ENCODE data around the gene PLCG2. TPM values are rescaled to one million over a fixed set of nuclear protein-coding genes. Genes with fewer than 3 reads are reported as not detected.

PLCG2 gene
- total RNA-seq, 4 donors from 2014 or later = 30.5 to 243 (median 56.2) TPM

GRCh38 chr16:81814751-81815428 is 35.8 kb downstream of the PLCG2 start:
- no peaks in the 10 kb centered on the region for H3K36me3 ChIP-seq
- TF ChIP-seq POLR2A (IDR thresholded peaks at IDR 0.05) = no peak
- TF ChIP-seq CTCF (IDR thresholded peaks at IDR 0.05) = no peak
- peak overlapping the region in 3 of 4 donors; percentile 25 to 83 (median 57) for H3K27ac ChIP-seq
- no peaks in the 10 kb centered on the region for H3K27me3 ChIP-seq
- H3K9me3 ChIP-seq = no peaks in the 10 kb centered on the region
- no peak overlapping the region for H3K4me3 ChIP-seq
- peaks cover 0 to 28% (median 3%) of the 10 kb centered on the region in 4 donors for H3K4me1 ChIP-seq
- DNase-seq = no peak

GRCh38 chr16:81815429-81815766 is 36.3 kb downstream of the PLCG2 start:
- no peaks in the 10 kb centered on the region for H3K27me3 ChIP-seq
- H3K9me3 ChIP-seq = no peaks in the 10 kb centered on the region
- H3K36me3 ChIP-seq = no peaks in the 10 kb centered on the region
- DNase-seq = no peak
- no peak overlapping the region for H3K4me3 ChIP-seq
- H3K27ac ChIP-seq = peak overlapping the region in 3 of 4 donors; percentile 25 to 83 (median 57)
- H3K4me1 ChIP-seq = peaks cover 0 to 29% (median 5%) of the 10 kb centered on the region in 4 donors
- TF ChIP-seq CTCF (IDR thresholded peaks at IDR 0.05) (no peak), POLR2A (IDR thresholded peaks at IDR 0.05) (no peak)

GRCh38 chr16:81816351-81816750 is 37.3 kb downstream of the PLCG2 start:
- H3K4me1 ChIP-seq = peaks cover 0 to 29% (median 6%) of the 10 kb centered on the region in 4 donors
- DNase-seq = no peak
- no peaks in the 10 kb centered on the region for H3K36me3 ChIP-seq

DNA sequence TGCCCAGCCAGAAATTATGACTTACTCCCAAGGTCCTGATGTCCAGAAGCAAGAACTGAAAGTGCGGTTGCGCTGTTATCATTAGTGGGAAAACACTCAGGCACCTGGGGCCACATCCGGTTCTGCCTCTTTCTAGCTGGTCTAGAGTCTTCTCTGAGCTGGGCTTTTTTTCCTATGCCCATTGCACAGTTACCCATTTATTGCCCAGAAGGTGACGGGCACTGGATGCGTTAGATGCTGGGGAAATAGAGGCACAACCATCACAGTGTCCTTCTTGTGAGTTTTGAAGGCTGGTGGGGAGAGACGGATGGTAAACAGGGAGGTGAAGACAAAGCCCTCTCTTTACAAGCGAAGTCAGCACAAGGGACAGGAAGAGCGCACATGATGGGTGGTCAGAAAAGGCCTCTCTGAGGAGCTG is 37.7 kb downstream of the PLCG2 start:
- Histone ChIP-seq H3K27me3 (no peaks in the 10 kb centered on the region), H3K4me3 (no peak overlapping the region), H3K9me3 (no peaks in the 10 kb centered on the region), H3K36me3 (no peaks in the 10 kb centered on the region), H3K27ac (peak overlapping the region; percentile 39 to 83 (median 68)), H3K4me1 (peaks cover 0 to 29% (median 6%) of the 10 kb centered on the region in 4 donors)
- TF ChIP-seq CTCF (IDR thresholded peaks at IDR 0.05) (no peak), POLR2A (IDR thresholded peaks at IDR 0.05) (no peak)
- DNase-seq = peak in 2 of 3 donors; percentile 84 to 85

More at GRCh38 chr16:81816351-81816750, 37.3 kb downstream of the PLCG2 start:
- no peaks in the 10 kb centered on the region for H3K27me3 ChIP-seq
- H3K27ac ChIP-seq = peak overlapping the region in 2 of 4 donors; percentile 81 to 83
- H3K4me3 ChIP-seq = no peak overlapping the region
- no peaks in the 10 kb centered on the region for H3K9me3 ChIP-seq
- TF ChIP-seq POLR2A (IDR thresholded peaks at IDR 0.05) = no peak
- TF ChIP-seq CTCF (IDR thresholded peaks at IDR 0.05) = no peak

DNA sequence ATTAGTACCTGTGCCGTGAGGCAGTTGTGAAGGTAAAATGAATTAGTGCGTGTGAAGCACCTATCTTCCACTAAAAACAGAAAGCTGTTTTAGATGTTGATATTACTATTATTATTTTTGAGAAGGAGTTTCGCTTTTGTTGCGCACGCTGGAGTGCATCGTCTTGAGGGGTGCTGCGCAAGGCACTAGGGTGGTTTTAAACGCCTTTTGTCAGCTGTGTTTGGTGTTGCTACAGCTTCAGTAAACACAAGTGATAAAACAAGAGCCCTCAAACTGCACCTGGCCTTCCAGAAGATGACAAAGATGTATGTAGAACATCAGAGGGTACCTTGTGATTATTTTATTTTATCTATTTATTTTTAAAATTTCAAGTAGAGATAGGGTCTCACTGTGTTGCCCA is 38.2 kb downstream of the PLCG2 start:
- TF ChIP-seq CTCF (IDR thresholded peaks at IDR 0.05) (no peak), POLR2A (IDR thresholded peaks at IDR 0.05) (no peak)
- Histone ChIP-seq H3K27ac (peak overlapping the region; percentile 41 to 83 (median 68)), H3K36me3 (no peaks in the 10 kb centered on the region), H3K4me1 (peaks cover 0 to 29% (median 6%) of the 10 kb centered on the region in 4 donors), H3K27me3 (no peaks in the 10 kb centered on the region), H3K4me3 (no peak overlapping the region), H3K9me3 (no peaks in the 10 kb centered on the region)
- DNase-seq = peak in 2 of 3 donors; percentile 48 to 59

Data from Peyer's patch (tissue), 4 donors.